ENCODE results near the gene KCTD8.

GRCh38 chr4:44479731-44480130 lies 31.1 kb upstream of the KCTD8 start:
- TF ChIP-seq MXI1 (conservative IDR thresholded peaks at IDR 0.05; ENCODE audit: poor library complexity, severe bottlenecking) (no peak), CTCF (IDR thresholded peaks at IDR 0.05; ENCODE audit: poor library complexity, severe bottlenecking) (no peak), RAD21 (conservative IDR thresholded peaks at IDR 0.05) (no peak), EZH2 (IDR thresholded peaks at IDR 0.05; ENCODE audit: borderline replicate concordance, insufficient read depth, low read length, poor library complexity, severe bottlenecking) (no peak), REST (IDR thresholded peaks at IDR 0.05; ENCODE audit: borderline replicate concordance) (no peak), EP300 (conservative IDR thresholded peaks at IDR 0.05; ENCODE audit: poor library complexity, severe bottlenecking) (no peak), POLR2AphosphoS5 (IDR thresholded peaks at IDR 0.05) (no peak)
